ENCODE data around the gene PDE6B. TPM values are rescaled to one million over a fixed set of nuclear protein-coding genes. Genes with fewer than 3 reads are reported as not detected.
"Not testable (repeated sequence)": the region's sequence is repeated elsewhere in the genome, so short reads cannot be mapped to it uniquely, and the experiment has no call there.

The PDE6B gene
- total RNA-seq, 6 donors from 2014 or later, result 4.2 to 28.3 (median 9.0) TPM

- H3K27me3 ChIP-seq, result no peaks in the 10 kb centered on the region
- H3K4me3 ChIP-seq, result peak within 1 kb of the TSS; percentile 76 to 99 (median 88)
- H3K27ac ChIP-seq, result peak within 1 kb of the TSS; percentile 85 to 94 (median 90)
- ATAC-seq (ENCODE audit: low FRiP score in 2 of 2), result peak; percentile 98
- peak; percentile 97 to 99 for DNase-seq
- no peaks in the 10 kb centered on the region for H3K9me3 ChIP-seq
- TF ChIP-seq EP300 (IDR thresholded peaks at IDR 0.05) (no peak), POLR2A (IDR thresholded peaks at IDR 0.05) (peak in 2 of 4 donors; percentile 39 to 70), POLR2AphosphoS5 (IDR thresholded peaks at IDR 0.05) (peak; percentile 51 to 83)
- H3K36me3 ChIP-seq, result no peaks in the 10 kb centered on the region
- H3K4me1 ChIP-seq, result peaks cover 21 to 46% (median 25%) of the 10 kb centered on the region in 4 donors
- whole genome bisulfite sequencing, 2 donors, result 5 to 31% methylated on average over 5 to 28 of the region's 82 CpGs
Observed at GRCh38 chr4:705278-706082, 80.1 kb downstream of the PDE6B start, which contains the start of gene PCGF3. Gene PCGF3 (plus strand): TSS chr4:705832. CDS start chr4:733681, 27,849 bp downstream.

GRCh38 chr4:706083-706633, 80.8 kb downstream of the PDE6B start:
- Histone ChIP-seq H3K4me1 (peaks cover 21 to 52% (median 25%) of the 10 kb centered on the region in 4 donors), H3K27ac (peak overlapping the region; percentile 85 to 94 (median 90)), H3K4me3 (peak overlapping the region; percentile 76 to 99 (median 88))
- 7% methylated on average over 16 of the region's 21 CpGs; no CpG with 5 or more reads in 1 of the 2 donors for WGBS, 2 donors
- not testable (repeated sequence) for H3K36me3 ChIP-seq; ATAC-seq (ENCODE audit: low FRiP score in 2 of 2); H3K27me3 ChIP-seq; H3K9me3 ChIP-seq; DNase-seq

GRCh38 chr4:706834-707598, 81.6 kb downstream of the PDE6B start:
- H3K27ac ChIP-seq, result peak overlapping the region in 2 of 4 donors; percentile 85 to 94

GRCh38 chr4:707929-708630, 82.7 kb downstream of the PDE6B start:
- no peaks in the 10 kb centered on the region for H3K27me3 ChIP-seq
- no peaks in the 10 kb centered on the region for H3K9me3 ChIP-seq
- H3K4me1 ChIP-seq, result peaks cover 21 to 60% (median 25%) of the 10 kb centered on the region in 4 donors
- DNase-seq (peak in 1 of 2 donors; percentile 57), ATAC-seq (ENCODE audit: low FRiP score in 2 of 2) (no peak)
- peak overlapping the region in 1 of 4 donors; percentile 84 for H3K4me3 ChIP-seq
- peak overlapping the region in 2 of 4 donors; percentile 7 to 10 for H3K27ac ChIP-seq
- H3K36me3 ChIP-seq, result no peaks in the 10 kb centered on the region
- TF ChIP-seq POLR2A (IDR thresholded peaks at IDR 0.05), result no peak
- 70% methylated on average over 6 of the region's 11 CpGs; no CpG with 5 or more reads in 1 of the 2 donors for WGBS, 2 donors

More at GRCh38 chr4:706834-707598, 81.6 kb downstream of the PDE6B start:
- TF ChIP-seq EP300 (IDR thresholded peaks at IDR 0.05) (no peak), CTCF (IDR thresholded peaks at IDR 0.05) (no peak)
- Histone ChIP-seq H3K36me3 (no peaks in the 10 kb centered on the region), H3K4me1 (peaks cover 21 to 52% (median 25%) of the 10 kb centered on the region in 4 donors), H3K4me3 (peak overlapping the region; percentile 13 to 99 (median 88)), H3K27me3 (no peaks in the 10 kb centered on the region), H3K9me3 (no peaks in the 10 kb centered on the region)
- 45 to 52% methylated on average over 10 to 12 of the region's 21 CpGs for WGBS, 2 donors
- ATAC-seq (ENCODE audit: low FRiP score in 2 of 2) (no peak), DNase-seq (peak in 1 of 2 donors; percentile 62)

DNA sequence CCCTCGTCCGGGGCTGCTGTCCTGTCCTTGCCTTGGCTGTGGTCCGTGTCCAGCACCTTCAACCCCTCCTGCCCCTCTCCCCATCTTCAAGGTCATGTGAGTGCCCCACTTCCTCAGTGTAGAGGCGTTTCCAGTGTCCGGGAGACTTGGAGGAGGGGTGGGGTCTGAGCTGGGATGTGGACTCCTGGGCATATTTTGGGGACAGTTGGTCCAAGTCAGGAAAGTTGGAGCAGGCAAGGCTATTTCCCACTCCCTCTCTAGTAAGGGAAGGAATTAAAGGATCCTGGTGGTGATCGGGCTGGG, 83.2 kb downstream of the PDE6B start:
- H3K36me3 ChIP-seq, result no peaks in the 10 kb centered on the region
- 69 to 72% methylated on average over 3 to 6 of the region's 6 CpGs for whole genome bisulfite sequencing, 2 donors
- no peak overlapping the region for H3K27ac ChIP-seq
- H3K4me1 ChIP-seq, result peaks cover 21 to 60% (median 25%) of the 10 kb centered on the region in 4 donors
- peak overlapping the region in 1 of 4 donors; percentile 84 for H3K4me3 ChIP-seq
- no peaks in the 10 kb centered on the region for H3K9me3 ChIP-seq
- no peak for DNase-seq
- no peak for ATAC-seq (ENCODE audit: low FRiP score in 2 of 2)
- no peaks in the 10 kb centered on the region for H3K27me3 ChIP-seq
- TF ChIP-seq EP300 (IDR thresholded peaks at IDR 0.05), result no peak
- no peak for TF ChIP-seq POLR2A (IDR thresholded peaks at IDR 0.05)
- TF ChIP-seq CTCF (IDR thresholded peaks at IDR 0.05), result no peak
- TF ChIP-seq POLR2AphosphoS5 (IDR thresholded peaks at IDR 0.05), result no peak

Data from upper lobe of left lung (tissue), 6 donors.